ENCODE measurements around the gene LIG1.

LIG1 gene

DNA sequence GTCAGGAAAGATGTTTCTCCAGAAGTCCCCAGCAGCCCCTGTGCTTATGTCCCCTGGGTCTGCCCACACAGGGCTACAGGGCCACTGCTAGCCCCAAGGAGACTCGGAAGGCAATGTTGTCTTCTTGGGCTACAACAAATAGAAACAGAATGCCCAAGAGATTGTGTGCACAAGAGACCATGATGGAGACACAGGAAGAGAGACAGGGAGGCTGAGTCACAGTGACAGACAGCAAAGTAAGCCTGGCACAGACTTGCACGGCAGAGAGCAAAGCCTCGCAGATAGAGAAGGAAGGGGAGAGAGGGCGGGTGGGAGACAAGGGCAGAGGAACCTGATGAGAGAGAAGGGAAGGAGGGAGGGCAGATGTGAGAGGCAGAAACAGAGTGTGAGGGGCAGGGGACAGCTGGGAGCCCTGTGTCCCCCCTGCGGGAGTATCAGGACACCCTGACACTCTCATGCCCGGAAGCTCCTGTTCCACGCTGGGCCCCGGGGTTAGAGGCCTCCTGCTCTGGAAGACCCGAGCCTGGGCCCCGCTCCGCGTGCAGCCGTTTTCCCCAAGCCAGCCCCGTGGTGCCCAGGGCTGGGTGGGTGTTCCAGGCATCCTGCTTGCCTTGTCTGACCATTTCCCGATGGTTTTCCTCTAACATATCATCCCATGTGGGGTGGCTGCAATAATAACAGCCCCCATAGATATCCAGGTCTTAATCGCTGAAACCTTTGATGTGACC, 56.8 kb downstream of the LIG1 start:
- Histone ChIP-seq H3K27me3 (no peaks in the 10 kb centered on the region), H3K4me3 (no peak overlapping the region), H3K4me1 (peaks cover 0 to 22% (median 13%) of the 10 kb centered on the region in 4 donors), H3K36me3 (peaks cover 0 to 30% (median 0%) of the 10 kb centered on the region in 3 donors), H3K27ac (no peak overlapping the region), H3K9me3 (no peaks in the 10 kb centered on the region)
- no peak for DNase-seq
- intact Hi-C loops (cut with DNase I; ENCODE audit: low total_unique reads), result no loop called here
- TF ChIP-seq, protein P1, sequence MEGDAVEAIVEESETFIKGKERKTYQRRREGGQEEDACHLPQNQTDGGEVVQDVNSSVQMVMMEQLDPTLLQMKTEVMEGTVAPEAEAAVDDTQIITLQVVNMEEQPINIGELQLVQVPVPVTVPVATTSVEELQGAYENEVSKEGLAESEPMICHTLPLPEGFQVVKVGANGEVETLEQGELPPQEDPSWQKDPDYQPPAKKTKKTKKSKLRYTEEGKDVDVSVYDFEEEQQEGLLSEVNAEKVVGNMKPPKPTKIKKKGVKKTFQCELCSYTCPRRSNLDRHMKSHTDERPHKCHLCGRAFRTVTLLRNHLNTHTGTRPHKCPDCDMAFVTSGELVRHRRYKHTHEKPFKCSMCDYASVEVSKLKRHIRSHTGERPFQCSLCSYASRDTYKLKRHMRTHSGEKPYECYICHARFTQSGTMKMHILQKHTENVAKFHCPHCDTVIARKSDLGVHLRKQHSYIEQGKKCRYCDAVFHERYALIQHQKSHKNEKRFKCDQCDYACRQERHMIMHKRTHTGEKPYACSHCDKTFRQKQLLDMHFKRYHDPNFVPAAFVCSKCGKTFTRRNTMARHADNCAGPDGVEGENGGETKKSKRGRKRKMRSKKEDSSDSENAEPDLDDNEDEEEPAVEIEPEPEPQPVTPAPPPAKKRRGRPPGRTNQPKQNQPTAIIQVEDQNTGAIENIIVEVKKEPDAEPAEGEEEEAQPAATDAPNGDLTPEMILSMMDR (IDR thresholded peaks at IDR 0.05), result no peak

DNA sequence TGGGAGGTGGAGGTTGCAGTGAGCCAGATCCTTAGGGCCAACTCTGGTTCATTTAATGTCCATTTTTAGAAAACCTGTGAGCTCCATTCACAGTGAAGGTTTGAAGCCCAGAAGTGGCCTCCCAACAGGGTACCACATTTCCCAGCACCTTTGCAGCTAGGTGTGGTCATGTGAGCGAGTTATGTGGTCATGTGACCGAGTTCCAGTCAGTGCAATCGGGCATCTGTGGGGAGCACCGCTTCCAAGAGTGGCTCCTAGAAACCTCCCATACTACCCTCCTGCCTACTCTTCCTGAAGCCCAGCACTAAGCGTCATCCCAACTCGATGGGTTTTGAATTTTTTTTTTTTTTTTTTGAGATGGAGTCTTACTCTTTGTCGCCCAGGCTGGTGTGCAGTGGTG, 58.9 kb downstream of the LIG1 start:
- intact Hi-C loops (cut with DNase I; ENCODE audit: low total_unique reads), result no loop called here
- H3K27ac ChIP-seq, result peak overlapping the region; percentile 95 to 97

DNA sequence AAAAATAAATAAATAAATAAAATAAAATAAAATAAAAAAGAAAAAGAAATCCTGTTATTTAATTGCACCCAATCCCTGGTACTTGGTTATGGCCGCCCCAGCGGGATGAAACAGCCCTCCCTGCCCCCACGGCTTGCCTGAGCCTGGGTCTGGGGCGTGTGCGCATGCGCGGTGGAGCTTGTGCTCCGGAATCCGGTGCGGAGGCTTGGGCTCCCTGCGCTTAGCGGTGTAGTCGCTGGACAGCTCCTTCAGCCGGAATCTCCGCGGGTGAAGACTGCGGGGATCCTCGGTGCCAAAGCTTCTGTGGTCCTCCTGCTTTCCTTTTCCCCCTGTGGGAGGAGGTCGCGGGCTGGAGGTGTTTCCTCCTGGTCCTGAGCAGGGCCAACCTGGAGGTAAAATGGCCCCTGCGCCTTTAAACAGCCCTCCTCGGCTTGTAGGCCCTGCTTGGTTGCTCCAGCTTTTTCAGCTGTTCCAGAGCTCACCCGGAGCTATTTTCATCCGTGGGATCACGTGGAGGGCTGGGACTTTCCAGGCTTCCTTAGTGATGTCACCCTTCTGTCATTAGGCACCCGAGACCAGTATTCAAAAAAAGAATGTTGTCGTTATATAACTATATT, 59.7 kb downstream of the LIG1 start, which contains the start of gene PLA2G4C:
TSS of gene PLA2G4C (minus strand) at position 468 of the 617 bp plus-strand sequence. CDS start 4,288 bp downstream, outside the sequence.
- Histone ChIP-seq H3K27me3 (no peaks in the 10 kb centered on the region), H3K36me3 (peaks cover 0 to 4% (median 0%) of the 10 kb centered on the region in 3 donors), H3K4me3 (peak within 1 kb of the TSS; percentile 53 to 63), H3K4me1 (peaks cover 0 to 33% (median 16%) of the 10 kb centered on the region in 4 donors), H3K27ac (peak within 1 kb of the TSS; percentile 95 to 97), H3K9me3 (no peaks in the 10 kb centered on the region)
- intact Hi-C loops (cut with DNase I; ENCODE audit: low total_unique reads), result no loop called here
- TF ChIP-seq, protein P1 (IDR thresholded peaks at IDR 0.05), result peak in 1 of 2 experiments; percentile 11
- DNase-seq, result peak; percentile 87 to 96

More for the DNA sequence above, 58.9 kb downstream of the LIG1 start:
- Histone ChIP-seq H3K4me3 (peak overlapping the region in 1 of 2 donors; percentile 53), H3K27me3 (no peaks in the 10 kb centered on the region), H3K4me1 (peaks cover 0 to 33% (median 16%) of the 10 kb centered on the region in 4 donors), H3K36me3 (peaks cover 0 to 10% (median 0%) of the 10 kb centered on the region in 3 donors), H3K9me3 (no peaks in the 10 kb centered on the region)
- DNase-seq, result no peak
- TF ChIP-seq, protein P1 (IDR thresholded peaks at IDR 0.05), result no peak

DNA sequence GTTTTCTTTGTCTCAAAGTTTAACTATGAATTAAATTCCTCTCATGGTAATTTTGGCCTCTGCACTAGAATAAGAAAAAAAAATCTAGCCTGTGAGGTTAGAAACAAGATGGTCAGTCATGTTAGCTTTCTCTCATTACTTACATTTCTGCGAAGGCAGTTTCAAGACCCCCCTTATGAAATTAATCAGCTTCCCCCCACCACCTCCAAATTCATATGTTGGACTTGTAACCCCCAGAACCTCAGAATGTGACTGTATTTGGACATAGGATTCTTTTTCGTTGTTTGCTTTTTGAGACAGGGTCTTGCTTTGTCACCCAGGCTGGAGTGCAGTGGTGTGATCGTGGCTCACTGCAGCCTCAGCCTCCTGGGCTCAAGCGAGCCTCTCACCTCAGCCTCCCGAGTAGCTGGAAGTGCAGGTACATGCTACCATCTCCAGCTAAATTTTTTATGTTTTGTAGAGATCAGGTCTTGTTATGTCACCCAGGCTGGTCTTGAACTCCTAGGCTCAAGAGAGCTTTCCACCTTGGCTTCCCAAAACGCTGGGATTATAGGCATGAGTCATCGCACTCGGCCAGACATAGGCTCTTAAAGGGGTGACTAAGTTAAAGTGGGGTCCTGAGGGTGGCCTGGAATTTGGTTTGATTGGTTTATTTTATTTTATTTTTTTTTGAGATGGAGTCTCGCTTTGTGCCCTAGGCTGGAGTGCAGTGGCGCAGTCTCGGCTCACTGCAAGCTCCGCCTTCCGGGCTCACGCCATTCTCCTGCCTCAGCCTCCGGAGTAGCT, 61.0 kb downstream of the LIG1 start:
- Histone ChIP-seq H3K9me3 (no peaks in the 10 kb centered on the region), H3K4me3 (peak overlapping the region in 1 of 2 donors; percentile 53), H3K27ac (peak overlapping the region; percentile 95 to 97), H3K36me3 (peaks cover 0 to 5% (median 5%) of the 10 kb centered on the region in 3 donors), H3K4me1 (peaks cover 0 to 33% (median 16%) of the 10 kb centered on the region in 4 donors), H3K27me3 (no peaks in the 10 kb centered on the region)
- TF ChIP-seq, protein P1 (IDR thresholded peaks at IDR 0.05), result no peak
- DNase-seq, result no peak
- intact Hi-C loops (cut with DNase I; ENCODE audit: low total_unique reads), result no loop called here

DNA sequence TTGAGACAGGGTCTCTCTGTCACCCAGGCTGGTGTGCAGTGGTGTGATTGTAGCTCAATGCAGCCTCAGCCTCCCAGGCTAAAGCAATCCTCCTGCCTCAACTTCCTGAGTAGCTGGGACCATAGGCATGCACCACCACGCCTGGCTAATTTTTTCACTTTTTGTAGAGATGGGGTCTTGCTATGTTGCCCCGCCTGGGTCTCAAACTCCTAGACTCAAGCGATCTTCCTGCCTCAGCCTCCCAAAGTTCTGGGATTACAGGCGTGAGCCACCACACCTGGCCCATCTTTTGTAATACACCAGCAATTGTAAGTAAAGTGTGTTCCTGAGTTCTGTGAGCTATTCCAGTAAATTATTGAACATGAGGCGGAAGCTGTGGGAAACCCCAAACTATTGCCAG, 66.2 kb downstream of the LIG1 start:
- peaks cover 0 to 11% (median 3%) of the 10 kb centered on the region in 4 donors for H3K4me1 ChIP-seq
- no peak for DNase-seq
- H3K27me3 ChIP-seq, result no peaks in the 10 kb centered on the region
- H3K27ac ChIP-seq, result no peak overlapping the region
- H3K9me3 ChIP-seq, result no peaks in the 10 kb centered on the region
- no peak overlapping the region for H3K4me3 ChIP-seq
- TF ChIP-seq, protein P1 (IDR thresholded peaks at IDR 0.05), result no peak
- H3K36me3 ChIP-seq, result peaks cover 12 to 30% (median 19%) of the 10 kb centered on the region in 3 donors
- intact Hi-C loops (cut with DNase I; ENCODE audit: low total_unique reads), result no loop called here

Data from tibial artery (tissue), 4 donors.